Kasumi-1 (cell line): ENCODE measurements around the gene SLC28A2.
"Not testable (repeated sequence)": the region's sequence is repeated elsewhere in the genome, so short reads cannot be mapped to it uniquely, and the experiment has no call there.

Experiments
- DNase-seq, 2 experiments: peaks; one replicate each; lab custom pipeline; 2025; lab: John Stamatoyannopoulos, UW

Gene SLC28A2, protein sequence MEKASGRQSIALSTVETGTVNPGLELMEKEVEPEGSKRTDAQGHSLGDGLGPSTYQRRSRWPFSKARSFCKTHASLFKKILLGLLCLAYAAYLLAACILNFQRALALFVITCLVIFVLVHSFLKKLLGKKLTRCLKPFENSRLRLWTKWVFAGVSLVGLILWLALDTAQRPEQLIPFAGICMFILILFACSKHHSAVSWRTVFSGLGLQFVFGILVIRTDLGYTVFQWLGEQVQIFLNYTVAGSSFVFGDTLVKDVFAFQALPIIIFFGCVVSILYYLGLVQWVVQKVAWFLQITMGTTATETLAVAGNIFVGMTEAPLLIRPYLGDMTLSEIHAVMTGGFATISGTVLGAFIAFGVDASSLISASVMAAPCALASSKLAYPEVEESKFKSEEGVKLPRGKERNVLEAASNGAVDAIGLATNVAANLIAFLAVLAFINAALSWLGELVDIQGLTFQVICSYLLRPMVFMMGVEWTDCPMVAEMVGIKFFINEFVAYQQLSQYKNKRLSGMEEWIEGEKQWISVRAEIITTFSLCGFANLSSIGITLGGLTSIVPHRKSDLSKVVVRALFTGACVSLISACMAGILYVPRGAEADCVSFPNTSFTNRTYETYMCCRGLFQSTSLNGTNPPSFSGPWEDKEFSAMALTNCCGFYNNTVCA

DNA sequence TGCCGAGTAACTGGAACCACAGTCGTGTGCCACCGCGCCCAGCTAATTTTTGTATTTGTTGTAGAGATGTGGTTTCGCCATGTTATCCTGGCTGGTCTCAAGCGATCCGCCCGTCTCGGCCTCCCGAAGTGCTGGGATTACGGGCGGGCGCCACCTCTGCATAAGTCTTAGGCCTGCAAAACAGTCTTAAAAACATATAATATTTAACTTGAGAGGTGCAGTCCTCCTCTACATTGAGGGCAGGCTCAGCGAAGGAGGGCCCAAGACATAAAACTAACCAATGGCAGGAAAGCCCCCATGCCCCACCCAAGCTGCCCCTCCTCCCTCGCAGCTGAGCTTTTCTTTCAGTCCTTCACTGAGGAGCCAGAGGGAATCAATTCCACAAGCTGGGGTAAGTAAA is at the start of gene SLC28A2:
Gene SLC28A2 (plus strand): TSS at position 347 of the 400 bp plus-strand sequence. CDS start 982 bp downstream, outside the sequence.
- no peak for DNase-seq

DNA sequence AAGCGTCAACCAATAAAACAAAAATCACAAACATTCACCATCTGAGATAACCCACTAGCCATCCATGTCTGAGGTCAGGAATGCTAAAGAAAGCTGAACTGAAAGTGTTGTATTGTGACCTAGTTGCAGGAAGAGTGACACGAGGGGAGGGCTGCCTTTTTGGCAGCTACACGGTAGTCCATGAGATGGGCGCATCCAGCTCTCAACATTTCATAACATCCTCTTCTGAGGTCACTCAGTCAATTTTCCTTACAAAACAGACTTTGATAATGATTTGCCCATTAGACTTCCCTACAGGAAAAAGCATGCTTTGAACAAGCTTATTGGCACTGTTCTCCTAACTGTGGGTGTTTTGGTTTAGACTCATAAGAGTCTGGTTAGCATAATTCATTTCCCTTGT is 48.9 kb upstream of the SLC28A2 start:
- no peak for DNase-seq

DNA sequence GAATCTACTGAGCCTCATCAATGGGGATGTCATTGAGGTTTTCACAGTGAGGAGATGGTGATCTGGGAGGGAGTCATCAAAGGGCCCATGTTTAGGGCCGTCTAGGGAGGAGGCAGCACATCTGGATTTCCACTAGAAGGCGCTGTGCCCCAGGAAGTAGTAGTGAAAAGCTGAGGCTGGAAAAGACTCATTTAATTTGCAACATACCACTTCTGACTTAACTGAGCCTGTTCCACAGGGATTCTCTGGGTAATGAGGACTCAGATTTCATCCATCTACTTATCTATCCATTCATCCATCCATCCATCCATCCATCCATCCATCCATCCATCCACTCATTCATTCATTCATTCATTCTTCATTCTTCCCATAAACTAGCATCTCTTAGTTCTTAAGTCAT is 46.8 kb upstream of the SLC28A2 start:
- peak; percentile 28 to 69 for DNase-seq

DNA sequence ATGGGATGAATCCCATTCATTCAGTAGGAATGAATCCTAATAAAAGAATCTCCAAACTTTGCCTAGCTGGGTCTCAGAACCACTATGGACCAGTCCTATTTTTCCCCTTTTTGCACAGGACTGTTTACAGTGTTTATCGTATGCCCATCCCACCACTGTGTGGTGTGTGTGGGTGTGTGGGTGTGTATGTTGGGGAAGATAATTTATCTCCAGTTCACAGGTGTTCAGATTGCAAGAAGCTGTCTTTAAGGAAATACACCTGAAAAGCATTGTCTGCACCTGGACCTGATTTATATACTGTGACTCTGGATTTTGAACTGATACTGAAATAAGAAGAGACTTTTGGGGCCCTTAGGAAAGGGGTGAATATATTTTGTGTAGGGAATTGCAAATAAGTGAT is 39.5 kb upstream of the SLC28A2 start:
- DNase-seq = no peak

DNA sequence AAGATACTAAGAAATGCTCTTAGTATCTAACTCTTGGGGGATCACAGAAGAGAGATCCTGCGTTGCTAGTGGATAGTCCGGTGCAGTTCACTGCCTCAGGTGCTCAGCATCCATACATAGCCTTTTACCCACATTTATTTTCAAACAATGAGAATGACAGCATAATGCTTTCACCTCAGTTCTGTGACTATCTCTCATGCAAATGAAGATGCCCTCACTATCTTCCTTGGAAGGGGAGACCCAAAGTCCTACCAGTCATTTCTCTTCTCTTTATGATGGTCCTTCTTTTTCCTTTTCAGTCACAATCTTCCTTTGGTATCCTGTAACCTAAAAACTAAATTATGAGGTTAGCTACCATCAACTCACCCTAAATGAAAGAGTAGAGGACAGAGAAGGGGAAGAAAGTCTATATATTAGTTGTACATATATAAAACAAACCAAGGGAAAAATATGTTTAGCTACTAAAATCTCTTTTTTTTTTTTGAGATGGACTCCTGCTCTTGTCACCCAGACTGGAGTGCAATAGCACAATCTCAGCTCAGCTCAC is 30.9 kb upstream of the SLC28A2 start:
- no peak for DNase-seq

- DNase-seq = no peak
These were observed 30.1 kb upstream of the SLC28A2 start for GRCh38 chr15:45221967-45222366.

DNA sequence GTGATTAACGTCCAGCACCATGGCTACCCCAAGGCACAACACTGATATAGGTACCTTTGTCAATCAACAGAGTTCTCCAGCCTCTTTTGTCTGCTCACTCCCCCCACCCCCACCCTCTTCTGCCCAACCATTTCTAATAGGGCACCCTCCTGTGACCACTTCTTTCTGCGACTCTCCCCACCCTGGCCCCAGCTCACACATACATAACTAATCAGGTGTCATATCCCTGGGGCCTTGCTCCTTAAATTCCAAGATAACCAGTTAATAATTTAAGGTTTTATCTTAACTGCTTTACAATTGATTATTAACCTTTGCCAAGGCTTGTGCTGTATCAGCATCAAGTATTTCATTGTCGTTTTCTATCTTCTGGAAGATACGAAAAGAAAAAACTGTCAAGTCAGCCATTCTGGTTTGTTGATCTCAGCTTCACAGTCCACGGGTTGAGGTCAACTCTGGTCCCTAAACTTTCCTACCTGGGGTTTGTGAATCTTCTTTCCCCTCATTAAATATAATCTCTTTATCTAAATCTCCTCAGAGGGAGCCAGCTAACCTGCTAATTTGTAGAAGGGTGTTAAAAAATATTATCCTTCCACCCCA is 27.3 kb upstream of the SLC28A2 start:
- no peak for DNase-seq

- DNase-seq = no peak
These were observed 26.3 kb upstream of the SLC28A2 start for GRCh38 chr15:45225506-45226273.

- no peak for DNase-seq
These were observed 23.1 kb upstream of the SLC28A2 start for GRCh38 chr15:45228931-45229330.

DNA sequence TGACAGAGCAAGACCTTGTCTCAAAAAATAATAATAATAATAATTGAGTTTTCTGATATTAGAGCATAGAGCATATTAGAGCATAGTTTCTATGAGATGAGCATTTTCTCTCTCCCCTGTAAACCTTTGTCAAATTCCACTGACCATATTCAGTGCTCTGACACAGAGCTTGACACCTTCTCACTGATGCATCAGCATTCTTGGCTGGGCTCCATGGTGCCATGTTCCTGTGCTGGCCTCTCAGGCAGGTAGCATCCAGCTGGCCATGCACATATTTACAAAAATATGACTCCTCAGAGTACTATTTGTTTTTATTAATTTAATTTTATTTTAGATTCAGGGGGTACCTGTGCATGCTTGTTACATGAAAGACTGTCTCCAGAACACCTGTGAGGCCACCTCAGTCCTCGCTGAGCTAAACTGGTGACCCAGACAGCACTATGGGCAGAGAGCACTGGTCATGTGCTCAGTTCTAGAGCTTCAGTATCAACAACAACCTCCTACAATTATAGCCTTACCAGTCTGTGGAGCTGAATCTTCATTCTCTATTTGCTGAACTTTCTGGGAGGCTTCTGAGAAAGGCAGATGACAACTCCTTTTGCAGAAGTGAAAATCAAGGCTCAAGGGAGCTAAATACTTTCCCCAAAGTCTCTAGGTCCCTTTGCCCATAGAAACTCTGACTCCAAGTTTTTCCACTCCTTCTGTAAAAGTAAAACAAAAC is 21.6 kb upstream of the SLC28A2 start:
- DNase-seq = no peak

- no peak for DNase-seq
These were observed 20.9 kb upstream of the SLC28A2 start for GRCh38 chr15:45231132-45231531.

DNA sequence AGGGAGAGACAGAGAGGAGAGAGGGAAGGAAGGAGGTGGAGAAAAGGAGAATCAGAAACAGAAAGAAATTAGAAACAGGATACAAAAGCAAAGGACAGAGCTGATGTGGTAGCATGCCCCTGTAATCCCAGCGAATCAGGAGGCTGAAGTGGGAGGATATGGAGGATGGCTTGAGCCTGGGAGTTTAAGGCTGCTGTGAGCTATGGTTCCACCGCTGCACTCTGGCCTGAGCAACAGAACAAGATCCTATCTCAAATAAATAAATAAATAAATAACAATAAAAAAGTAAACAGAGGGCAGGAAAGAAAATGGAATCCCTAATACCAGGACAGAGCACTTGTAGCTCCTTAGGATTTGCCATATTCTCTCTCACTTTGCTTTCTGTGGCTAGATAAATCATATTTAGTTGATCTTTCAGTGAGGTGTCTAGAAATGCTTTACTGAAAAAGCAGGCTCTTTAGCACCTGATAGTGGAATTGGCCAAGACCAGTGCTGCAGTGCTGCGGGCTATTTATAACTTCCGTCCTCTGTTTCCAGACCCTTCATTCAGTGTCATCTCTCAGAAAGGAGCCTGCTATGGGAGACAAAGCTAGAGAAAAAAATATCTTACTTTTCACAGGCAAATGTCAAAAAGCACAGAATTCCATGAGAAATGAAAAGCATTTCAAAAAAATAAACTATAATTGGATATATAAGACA is 20.0 kb upstream of the SLC28A2 start:
- DNase-seq = no peak

GRCh38 chr15:45234562-45235235 is 17.3 kb upstream of the SLC28A2 start:
- DNase-seq = no peak

GRCh38 chr15:45236806-45237205 is 15.2 kb upstream of the SLC28A2 start:
- not testable (repeated sequence) for DNase-seq

- no peak for DNase-seq
These were observed 9.7 kb upstream of the SLC28A2 start for GRCh38 chr15:45242289-45242688.

- DNase-seq = no peak
These were observed 2.8 kb upstream of the SLC28A2 start for GRCh38 chr15:45249125-45249780.

DNA sequence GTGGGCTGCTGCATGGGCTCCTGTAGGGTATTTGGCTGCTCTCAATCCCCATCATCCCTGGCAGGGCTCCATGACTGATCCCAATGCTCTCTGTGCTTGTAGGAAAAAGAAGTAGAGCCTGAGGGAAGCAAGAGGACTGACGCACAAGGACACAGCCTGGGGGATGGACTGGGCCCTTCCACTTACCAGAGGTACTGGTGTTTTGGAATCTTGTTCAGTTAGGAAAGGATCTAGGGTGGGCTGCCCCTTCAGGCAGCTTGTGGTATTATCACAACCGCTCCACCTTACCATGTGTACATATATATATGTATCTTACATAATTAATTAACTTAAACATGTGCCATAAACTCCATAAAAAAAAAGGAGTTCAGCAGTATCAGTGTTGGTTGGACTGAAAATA is 1.3 kb downstream of the SLC28A2 start:
- DNase-seq = peak in 1 of 2 experiments; percentile 3

- no peak for DNase-seq
These were observed 2.4 kb downstream of the SLC28A2 start for GRCh38 chr15:45254405-45254804.

- DNase-seq = not testable (repeated sequence)
These were observed 2.8 kb downstream of the SLC28A2 start for GRCh38 chr15:45254824-45255223.

- DNase-seq = no peak
These were observed 7.8 kb downstream of the SLC28A2 start for GRCh38 chr15:45259796-45260195.
